Osteocyte (in vitro differentiated cells): ENCODE data around the gene BTRC. TPM values are rescaled to one million over a fixed set of nuclear protein-coding genes. Genes with fewer than 3 reads are reported as not detected.
"Not testable (repeated sequence)": the region's sequence is repeated elsewhere in the genome, so short reads cannot be mapped to it uniquely, and the experiment has no call there.

ENCODE experiments used
- DNase-seq: peaks from one replicate; pipeline ENCODE4 v3.0.0; 2021; ENCODE audit warnings: mixed read lengths; ENCODE audit not compliant: unreplicated experiment; ENCODE audit errors: extremely low spot score
- H3K27ac Mint-ChIP-seq: one replicate; pipeline ENCODE4 v1.8.0; 2021; ENCODE audit warnings: mild to moderate bottlenecking, mixed read lengths; ENCODE audit not compliant: unreplicated experiment
- H3K27me3 Mint-ChIP-seq: one replicate; pipeline ENCODE4 v1.8.0; 2021; ENCODE audit warnings: mixed read lengths; ENCODE audit not compliant: unreplicated experiment
- H3K36me3 Mint-ChIP-seq: one replicate; pipeline ENCODE4 v1.8.0; 2021; ENCODE audit warnings: mixed read lengths; ENCODE audit not compliant: unreplicated experiment
- H3K4me1 Mint-ChIP-seq: one replicate; pipeline ENCODE4 v1.8.0; 2021; ENCODE audit warnings: mixed read lengths; ENCODE audit not compliant: unreplicated experiment
- H3K4me3 Mint-ChIP-seq: one replicate; pipeline ENCODE4 v1.8.0; 2021; ENCODE audit warnings: mild to moderate bottlenecking, moderate library complexity, mixed read lengths; ENCODE audit not compliant: unreplicated experiment
- H3K9me3 Mint-ChIP-seq: one replicate; pipeline ENCODE4 v1.8.0; 2021; ENCODE audit warnings: mixed read lengths; ENCODE audit not compliant: unreplicated experiment
- total RNA-seq: library from RNA; stranded (reverse); gene quantifications from 2 replicates; pipeline ENCODE4 v1.2.1, GENCODE V29; 2021
- TF ChIP-seq, protein P1 (sequence below): fragments of 200-600 bp; sonication (generic); IDR thresholded peaks from 2 replicates; pipeline ENCODE4 v1.5.0; 2021; ENCODE audit warnings: antibody characterized with exemption, mild to moderate bottlenecking, moderate library complexity

The BTRC gene
- total RNA-seq, 1 donor from 2014 or later, result 28.9 TPM

- Mint-ChIP-seq H3K27me3 (peaks cover 10% of the 10 kb centered on the region), H3K36me3 (peaks cover 2% of the 10 kb centered on the region), H3K4me1 (peaks cover 24% of the 10 kb centered on the region), H3K4me3 (peak overlapping the region; percentile 97), H3K9me3 (no peaks in the 10 kb centered on the region), H3K27ac (peak overlapping the region; percentile 98)
- TF ChIP-seq, protein P1, sequence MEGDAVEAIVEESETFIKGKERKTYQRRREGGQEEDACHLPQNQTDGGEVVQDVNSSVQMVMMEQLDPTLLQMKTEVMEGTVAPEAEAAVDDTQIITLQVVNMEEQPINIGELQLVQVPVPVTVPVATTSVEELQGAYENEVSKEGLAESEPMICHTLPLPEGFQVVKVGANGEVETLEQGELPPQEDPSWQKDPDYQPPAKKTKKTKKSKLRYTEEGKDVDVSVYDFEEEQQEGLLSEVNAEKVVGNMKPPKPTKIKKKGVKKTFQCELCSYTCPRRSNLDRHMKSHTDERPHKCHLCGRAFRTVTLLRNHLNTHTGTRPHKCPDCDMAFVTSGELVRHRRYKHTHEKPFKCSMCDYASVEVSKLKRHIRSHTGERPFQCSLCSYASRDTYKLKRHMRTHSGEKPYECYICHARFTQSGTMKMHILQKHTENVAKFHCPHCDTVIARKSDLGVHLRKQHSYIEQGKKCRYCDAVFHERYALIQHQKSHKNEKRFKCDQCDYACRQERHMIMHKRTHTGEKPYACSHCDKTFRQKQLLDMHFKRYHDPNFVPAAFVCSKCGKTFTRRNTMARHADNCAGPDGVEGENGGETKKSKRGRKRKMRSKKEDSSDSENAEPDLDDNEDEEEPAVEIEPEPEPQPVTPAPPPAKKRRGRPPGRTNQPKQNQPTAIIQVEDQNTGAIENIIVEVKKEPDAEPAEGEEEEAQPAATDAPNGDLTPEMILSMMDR, result no peak
- DNase-seq, result no peak
These were observed 1.2 kb downstream of the BTRC start for GRCh38 chr10:101355072-101355706.

DNA sequence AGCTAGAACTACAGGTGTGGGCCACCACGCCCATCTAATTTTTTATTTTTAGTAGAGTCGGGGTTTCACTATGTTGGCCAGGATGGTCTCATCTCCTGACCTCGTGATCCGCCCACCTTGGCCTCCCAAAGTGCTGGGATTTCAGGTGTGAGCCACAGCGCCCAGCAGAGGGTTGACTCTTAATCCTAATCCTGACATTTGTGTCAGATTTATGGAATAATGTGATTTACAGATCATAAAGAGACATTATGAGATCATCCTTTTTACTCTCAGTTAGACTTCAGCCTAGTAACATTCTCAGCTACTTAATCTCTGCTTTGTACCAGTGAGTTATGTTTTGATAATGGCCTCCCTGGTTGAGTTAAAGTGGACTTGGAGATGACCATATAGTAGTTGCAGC is 2.2 kb downstream of the BTRC start:
- H3K4me1 Mint-ChIP-seq, result peaks cover 24% of the 10 kb centered on the region
- H3K36me3 Mint-ChIP-seq, result peaks cover 2% of the 10 kb centered on the region
- TF ChIP-seq, protein P1, result no peak
- no peak overlapping the region for H3K27ac Mint-ChIP-seq
- H3K4me3 Mint-ChIP-seq, result no peak overlapping the region
- no peak for DNase-seq
- H3K27me3 Mint-ChIP-seq, result peaks cover 5% of the 10 kb centered on the region
- no peaks in the 10 kb centered on the region for H3K9me3 Mint-ChIP-seq

- peaks cover 2% of the 10 kb centered on the region for H3K36me3 Mint-ChIP-seq
- no peak for DNase-seq
- H3K4me1 Mint-ChIP-seq, result peaks cover 25% of the 10 kb centered on the region
- no peak overlapping the region for H3K4me3 Mint-ChIP-seq
- H3K9me3 Mint-ChIP-seq, result no peaks in the 10 kb centered on the region
- no peak overlapping the region for H3K27ac Mint-ChIP-seq
- TF ChIP-seq, protein P1, result no peak
- H3K27me3 Mint-ChIP-seq, result no peaks in the 10 kb centered on the region
These were observed 4.0 kb downstream of the BTRC start for GRCh38 chr10:101357958-101358357.

GRCh38 chr10:101358706-101359300 is 4.8 kb downstream of the BTRC start:
- Mint-ChIP-seq H3K4me3 (no peak overlapping the region), H3K9me3 (no peaks in the 10 kb centered on the region), H3K36me3 (peaks cover 2% of the 10 kb centered on the region), H3K4me1 (peaks cover 21% of the 10 kb centered on the region), H3K27ac (no peak overlapping the region), H3K27me3 (no peaks in the 10 kb centered on the region)
- DNase-seq, result no peak
- TF ChIP-seq, protein P1, result no peak

- H3K4me1 Mint-ChIP-seq, result peaks cover 17% of the 10 kb centered on the region
- DNase-seq, H3K27ac Mint-ChIP-seq, H3K27me3 Mint-ChIP-seq, H3K4me3 Mint-ChIP-seq, H3K9me3 Mint-ChIP-seq, H3K36me3 Mint-ChIP-seq: not testable (repeated sequence)
These were observed 6.1 kb downstream of the BTRC start for GRCh38 chr10:101360090-101360489.

DNA sequence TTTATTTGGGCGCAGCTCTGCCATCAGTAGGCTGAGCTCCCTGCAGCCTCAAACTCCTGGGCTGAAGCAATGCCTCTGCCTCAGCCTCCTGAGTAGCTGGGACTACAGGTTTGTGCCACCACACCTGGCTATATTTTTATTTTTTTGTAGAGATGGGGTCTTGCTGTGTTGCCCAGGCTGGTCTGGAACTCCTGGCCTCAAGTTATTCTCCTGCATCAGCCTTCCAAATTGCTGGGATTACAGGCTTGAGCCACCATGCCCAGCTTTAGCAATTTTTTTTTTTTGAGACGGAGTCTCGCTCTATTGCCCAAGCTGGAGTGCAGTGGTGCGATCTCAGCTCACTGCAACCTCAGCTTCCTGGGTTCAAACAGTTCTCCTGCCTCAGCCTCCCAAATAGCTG is 6.9 kb downstream of the BTRC start:
- not testable (repeated sequence) for H3K9me3 Mint-ChIP-seq, H3K27me3 Mint-ChIP-seq, DNase-seq, H3K36me3 Mint-ChIP-seq, H3K27ac Mint-ChIP-seq, H3K4me3 Mint-ChIP-seq
- peaks cover 11% of the 10 kb centered on the region for H3K4me1 Mint-ChIP-seq
